ENCODE results near the gene MTHFSD. TPM values are rescaled to one million over a fixed set of nuclear protein-coding genes. Genes with fewer than 3 reads are reported as not detected.

MTHFSD gene
- total and polyA plus RNA-seq, 4 donors, result 9.4 to 28.5 (median 16.6) TPM

- TF ChIP-seq CTCF (IDR thresholded peaks at IDR 0.05; ENCODE audit: control extremely low read depth, extremely low read depth), result no peak
- no peaks in the 10 kb centered on the region for H3K9me3 ChIP-seq (ENCODE audit: control insufficient read depth in 4 of 4, insufficient read depth in 3 of 4, low read length in 3 of 4)
- H3K9ac ChIP-seq (ENCODE audit: insufficient read depth in 1 of 2, low read length in 2 of 2), result no peak overlapping the region
- peaks cover 17 to 59% (median 51%) of the 10 kb centered on the region in 3 donors for H3K27me3 ChIP-seq (ENCODE audit: control insufficient read depth in 3 of 3, insufficient read depth in 3 of 3, low read length in 2 of 3)
- peak; percentile 66 for ATAC-seq (ENCODE audit: insufficient read depth, low FRiP score)
- no peaks in the 10 kb centered on the region for H3K36me3 ChIP-seq (ENCODE audit: control insufficient read depth in 4 of 4, insufficient read depth in 4 of 4, low read length in 4 of 4)
- 2 to 3% methylated on average over 53 to 54 of the region's 54 CpGs for WGBS, 2 donors
- H3K27ac ChIP-seq (ENCODE audit: low read depth in 1 of 2, low read length in 1 of 2), result no peak overlapping the region
- peaks cover 0 to 50% (median 13%) of the 10 kb centered on the region in 5 donors for H3K4me1 ChIP-seq (ENCODE audit: control insufficient read depth in 5 of 5, insufficient read depth in 5 of 5, low read length in 5 of 5)
- DNase-seq, result peak; percentile 91 to 93 (median 91)
- peak overlapping the region; percentile 18 for H3K4me3 ChIP-seq
Measured at GRCh38 chr16:86575754-86576557, 20.9 kb upstream of the MTHFSD start.

GRCh38 chr16:86575095-86575685, 20.2 kb upstream of the MTHFSD start:
- Histone ChIP-seq H3K4me1 (ENCODE audit: control insufficient read depth in 5 of 5, insufficient read depth in 5 of 5, low read length in 5 of 5) (peaks cover 0 to 43% (median 13%) of the 10 kb centered on the region in 5 donors), H3K4me3 (no peak overlapping the region), H3K27me3 (ENCODE audit: control insufficient read depth in 3 of 3, insufficient read depth in 3 of 3, low read length in 2 of 3) (peaks cover 17 to 58% (median 54%) of the 10 kb centered on the region in 3 donors), H3K27ac (ENCODE audit: low read depth in 1 of 2, low read length in 1 of 2) (no peak overlapping the region), H3K9ac (ENCODE audit: insufficient read depth in 1 of 2, low read length in 2 of 2) (no peak overlapping the region), H3K9me3 (ENCODE audit: control insufficient read depth in 4 of 4, insufficient read depth in 3 of 4, low read length in 3 of 4) (no peaks in the 10 kb centered on the region), H3K36me3 (ENCODE audit: control insufficient read depth in 4 of 4, insufficient read depth in 4 of 4, low read length in 4 of 4) (no peaks in the 10 kb centered on the region)
- WGBS, 2 donors, result 73 to 75% methylated on average over 17 of the region's 17 CpGs
- no peak for DNase-seq
- TF ChIP-seq CTCF (IDR thresholded peaks at IDR 0.05; ENCODE audit: control extremely low read depth, extremely low read depth), result no peak
- ATAC-seq (ENCODE audit: insufficient read depth, low FRiP score), result no peak

GRCh38 chr16:86574646-86575045, 19.6 kb upstream of the MTHFSD start:
- peaks cover 13 to 59% (median 57%) of the 10 kb centered on the region in 3 donors for H3K27me3 ChIP-seq (ENCODE audit: control insufficient read depth in 3 of 3, insufficient read depth in 3 of 3, low read length in 2 of 3)
- WGBS, 2 donors, result 81 to 90% methylated on average over 4 of the region's 4 CpGs
- ATAC-seq (ENCODE audit: insufficient read depth, low FRiP score) (no peak), DNase-seq (no peak)
- no peak overlapping the region for H3K9ac ChIP-seq (ENCODE audit: insufficient read depth in 1 of 2, low read length in 2 of 2)
- no peaks in the 10 kb centered on the region for H3K9me3 ChIP-seq (ENCODE audit: control insufficient read depth in 4 of 4, insufficient read depth in 3 of 4, low read length in 3 of 4)
- no peak overlapping the region for H3K27ac ChIP-seq (ENCODE audit: low read depth in 1 of 2, low read length in 1 of 2)
- no peak overlapping the region for H3K4me3 ChIP-seq
- peaks cover 0 to 38% (median 11%) of the 10 kb centered on the region in 5 donors for H3K4me1 ChIP-seq (ENCODE audit: control insufficient read depth in 5 of 5, insufficient read depth in 5 of 5, low read length in 5 of 5)
- TF ChIP-seq CTCF (IDR thresholded peaks at IDR 0.05; ENCODE audit: control extremely low read depth, extremely low read depth), result no peak
- H3K36me3 ChIP-seq (ENCODE audit: control insufficient read depth in 4 of 4, insufficient read depth in 4 of 4, low read length in 4 of 4), result no peaks in the 10 kb centered on the region
